OCI-M1 (cell line): ENCODE data around the gene LOC101059915.
"Not testable (repeated sequence)": the region's sequence is repeated elsewhere in the genome, so short reads cannot be mapped to it uniquely, and the experiment has no call there.

Experiments used
- DNase-seq: peaks from one replicate; lab custom pipeline; 2025; lab: John Stamatoyannopoulos, UW

Gene LOC101059915

GRCh38 chrX:71640002-71640401, 27.3 kb upstream of the LOC101059915 start:
- DNase-seq = no peak

- not testable (repeated sequence) for DNase-seq
These were observed 22.9 kb upstream of the LOC101059915 start for GRCh38 chrX:71644406-71644805.

GRCh38 chrX:71650333-71650969, 16.9 kb upstream of the LOC101059915 start:
- DNase-seq = peak; percentile 9

- DNase-seq = peak; percentile 64
These were observed 14.9 kb upstream of the LOC101059915 start for GRCh38 chrX:71652405-71652804.

GRCh38 chrX:71653344-71653743, 14.0 kb upstream of the LOC101059915 start:
- DNase-seq = no peak

- no peak for DNase-seq
These were observed 10.1 kb upstream of the LOC101059915 start for GRCh38 chrX:71657267-71657666.

- no peak for DNase-seq
These were observed 8.0 kb upstream of the LOC101059915 start for GRCh38 chrX:71659342-71659741.

GRCh38 chrX:71659959-71660358, 7.4 kb upstream of the LOC101059915 start:
- DNase-seq = no peak

- DNase-seq = no peak
These were observed 6.6 kb upstream of the LOC101059915 start for GRCh38 chrX:71660562-71661416.

- DNase-seq = no peak
These were observed 5.4 kb upstream of the LOC101059915 start for GRCh38 chrX:71661919-71662318.

GRCh38 chrX:71662654-71663053, 4.7 kb upstream of the LOC101059915 start:
- DNase-seq = not testable (repeated sequence)

GRCh38 chrX:71663238-71663637, 4.1 kb upstream of the LOC101059915 start:
- not testable (repeated sequence) for DNase-seq

GRCh38 chrX:71664202-71664601, 3.1 kb upstream of the LOC101059915 start:
- DNase-seq = peak; percentile 49

- no peak for DNase-seq
These were observed 2.4 kb upstream of the LOC101059915 start for GRCh38 chrX:71664889-71665491.

- DNase-seq = no peak
These were observed 1.6 kb upstream of the LOC101059915 start for GRCh38 chrX:71665747-71666146.

- no peak for DNase-seq
These were observed 814 bp upstream of the LOC101059915 start for GRCh38 chrX:71666240-71667223.

- DNase-seq = no peak
These were observed 876 bp downstream of the LOC101059915 start for GRCh38 chrX:71668248-71668595.

GRCh38 chrX:71669492-71669891, 2.1 kb downstream of the LOC101059915 start:
- no peak for DNase-seq

GRCh38 chrX:71669947-71670346, 2.6 kb downstream of the LOC101059915 start:
- peak; percentile 61 for DNase-seq

GRCh38 chrX:71671043-71671780, 3.9 kb downstream of the LOC101059915 start:
- DNase-seq = peak; percentile 4

- no peak for DNase-seq
These were observed 4.6 kb downstream of the LOC101059915 start for GRCh38 chrX:71671938-71672337.
